ENCODE results near the gene KANTR. TPM values are rescaled to one million over a fixed set of nuclear protein-coding genes. Genes with fewer than 3 reads are reported as not detected.

Gene KANTR
- total RNA-seq, 1 donor from 2014 or later: 30.2 TPM

Other genes with a start within 250 kb of the KANTR start
- gene XAGE3, start 226.1 kb upstream of the KANTR start, total RNA-seq: not detected
- gene FAM156B, start 196.8 kb upstream of the KANTR start, total RNA-seq: 21.3 TPM
- 30.1 TPM for gene FAM156A, start 135.6 kb upstream of the KANTR start, total RNA-seq
- 13.2 TPM for gene GPR173, start 45.4 kb upstream of the KANTR start, total RNA-seq
- 89.6 TPM for gene TSPYL2, start 11.8 kb upstream of the KANTR start, total RNA-seq
- gene KDM5C, start 131.1 kb downstream of the KANTR start, total RNA-seq: 108 TPM
- 18.0 TPM for gene IQSEC2, start 187.4 kb downstream of the KANTR start, total RNA-seq

Measured in sciatic nerve (tissue), 1 donor.